Kidney epithelial cell (primary cell): ENCODE measurements around the gene ENTR1. TPM values are rescaled to one million over a fixed set of nuclear protein-coding genes. Genes with fewer than 3 reads are reported as not detected.

Experiments used
- DNase-seq: peaks from one replicate; pipeline ENCODE4 v3.0.0-alpha.2; 2010; ENCODE audit warnings: low read depth
- H3K27me3 ChIP-seq: 2 replicates; pipeline ENCODE4 v1.6.0; 2011; ENCODE audit warnings: low read length; ENCODE audit not compliant: control insufficient read depth, insufficient read depth
- H3K36me3 ChIP-seq: 2 replicates; pipeline ENCODE4 v1.5.1; 2011; ENCODE audit warnings: low read length; ENCODE audit not compliant: control insufficient read depth, insufficient read depth
- H3K4me3 ChIP-seq: 2 replicates; pipeline ENCODE4 v1.5.1; 2011; ENCODE audit warnings: low read depth, mild to moderate bottlenecking, control low read depth, low read length
- CTCF ChIP-seq: IDR thresholded peaks from 2 replicates; pipeline ENCODE4 v1.5.1; 2011; ENCODE audit warnings: mild to moderate bottlenecking, moderate library complexity, low read length, control low read depth, inconsistent platforms; ENCODE audit not compliant: insufficient read depth, poor library complexity, severe bottlenecking
- total RNA-seq: library from RNA; depleted of rRNA; stranded (reverse); fragments of >200 nt; gene quantifications from 2 replicates; pipeline ENCODE4 v1.2.3, GENCODE V29; 2015

The ENTR1 gene
- total RNA-seq, 1 donor from 2014 or later, result 71.4 TPM

- Histone ChIP-seq H3K36me3 (peaks cover 5% of the 10 kb centered on the region), H3K27me3 (no peaks in the 10 kb centered on the region), H3K4me3 (no peak overlapping the region)
- DNase-seq, result no peak
- no peak for TF ChIP-seq CTCF
Observed at GRCh38 chr9:136445799-136446198, 35.4 kb upstream of the ENTR1 start.

- peaks cover 7% of the 10 kb centered on the region for H3K36me3 ChIP-seq
Observed at GRCh38 chr9:136444102-136444501, 33.7 kb upstream of the ENTR1 start.

GRCh38 chr9:136443687-136444086 is 33.3 kb upstream of the ENTR1 start:
- H3K36me3 ChIP-seq, result peaks cover 7% of the 10 kb centered on the region
- TF ChIP-seq CTCF, result no peak
- no peak overlapping the region for H3K4me3 ChIP-seq
- H3K27me3 ChIP-seq, result no peaks in the 10 kb centered on the region
- no peak for DNase-seq

More at GRCh38 chr9:136444102-136444501, 33.7 kb upstream of the ENTR1 start:
- no peak for TF ChIP-seq CTCF
- no peak overlapping the region for H3K4me3 ChIP-seq
- DNase-seq, result no peak
- H3K27me3 ChIP-seq, result no peaks in the 10 kb centered on the region

- H3K4me3 ChIP-seq, result no peak overlapping the region
- no peak for DNase-seq
- no peak for TF ChIP-seq CTCF
- H3K36me3 ChIP-seq, result peaks cover 7% of the 10 kb centered on the region
- H3K27me3 ChIP-seq, result no peaks in the 10 kb centered on the region
Observed at GRCh38 chr9:136443087-136443486, 32.7 kb upstream of the ENTR1 start.

- no peak for DNase-seq
- H3K4me3 ChIP-seq, result no peak overlapping the region
- H3K36me3 ChIP-seq, result peaks cover 6% of the 10 kb centered on the region
- no peaks in the 10 kb centered on the region for H3K27me3 ChIP-seq
- no peak for TF ChIP-seq CTCF
Observed at GRCh38 chr9:136442265-136442664, 31.9 kb upstream of the ENTR1 start.

GRCh38 chr9:136441681-136442245 is 31.3 kb upstream of the ENTR1 start:
- TF ChIP-seq CTCF, result no peak
- Histone ChIP-seq H3K4me3 (no peak overlapping the region), H3K27me3 (no peaks in the 10 kb centered on the region), H3K36me3 (peaks cover 6% of the 10 kb centered on the region)
- no peak for DNase-seq
